SHP77 (cell line): Measurements from ENCODE around the gene RFLNA.
A peak's percentile ranks its signal among the peaks of the same experiment; 100 is the strongest.
"Not testable (repeated sequence)": the region's sequence is repeated elsewhere in the genome, so short reads cannot be mapped to it uniquely, and the experiment has no call there.

Experiments
- DNase-seq, 2 experiments: peaks; one replicate each; lab custom pipeline; 2025; lab: John Stamatoyannopoulos, UW

RFLNA gene

DNA sequence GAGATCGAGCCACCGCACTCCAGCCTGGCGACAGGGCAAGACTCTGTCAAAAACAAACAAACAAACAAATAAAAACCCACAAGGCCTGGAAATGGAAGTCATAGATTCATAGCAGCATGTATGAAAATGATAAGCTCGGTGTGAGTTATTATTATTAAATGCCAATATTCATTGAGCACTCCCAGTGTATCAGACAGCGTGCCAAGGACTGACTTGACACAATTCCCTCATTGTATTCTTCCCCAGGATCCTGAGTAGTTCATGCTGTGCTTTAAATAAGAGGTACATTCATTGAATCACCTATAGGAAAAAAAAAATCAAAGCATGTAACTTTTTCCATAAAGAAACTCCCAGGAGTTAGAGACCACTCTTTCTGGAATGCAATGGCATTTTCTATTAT lies 12.6 kb upstream of the RFLNA start:
- no peak for DNase-seq

DNA sequence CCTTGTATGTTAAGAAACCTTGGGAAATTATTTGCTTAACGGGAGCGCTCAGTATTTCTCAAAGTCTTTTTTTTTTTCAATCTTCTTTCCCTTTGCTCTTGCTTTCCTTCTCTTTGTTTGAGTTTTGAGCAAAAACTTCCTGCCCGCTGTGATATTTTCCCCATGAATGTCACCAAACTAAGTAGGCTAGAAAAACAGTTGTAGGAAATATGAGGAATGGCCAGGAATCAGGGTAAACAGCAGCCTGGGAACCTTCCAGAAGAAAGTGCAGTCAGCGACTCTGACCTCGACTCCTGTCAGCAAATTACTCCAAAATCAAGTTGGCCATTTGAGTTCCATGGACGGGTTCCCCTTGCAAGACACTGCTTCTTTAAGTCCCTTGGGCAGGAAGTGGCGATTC lies 11.6 kb upstream of the RFLNA start:
- DNase-seq, result no peak

DNA sequence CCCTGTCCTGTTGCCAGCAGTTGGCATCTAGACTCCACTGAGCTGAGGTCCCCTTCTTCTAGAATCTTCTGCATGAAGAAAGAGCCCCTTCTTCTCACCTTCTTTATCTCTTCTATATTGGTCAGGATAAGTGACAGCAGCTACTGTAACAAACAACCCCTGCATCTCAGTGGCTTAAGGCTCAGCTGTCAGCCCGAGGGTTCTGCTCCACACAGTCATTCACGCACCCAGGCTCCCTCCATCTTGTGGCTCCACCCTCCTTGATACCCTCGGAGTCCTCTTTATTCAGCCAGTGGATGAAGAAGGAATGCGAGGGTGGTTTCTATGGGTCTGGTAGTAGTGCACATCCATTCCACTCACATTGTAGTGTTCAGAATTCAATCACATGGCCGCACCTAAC lies 10.5 kb upstream of the RFLNA start:
- no peak for DNase-seq

DNA sequence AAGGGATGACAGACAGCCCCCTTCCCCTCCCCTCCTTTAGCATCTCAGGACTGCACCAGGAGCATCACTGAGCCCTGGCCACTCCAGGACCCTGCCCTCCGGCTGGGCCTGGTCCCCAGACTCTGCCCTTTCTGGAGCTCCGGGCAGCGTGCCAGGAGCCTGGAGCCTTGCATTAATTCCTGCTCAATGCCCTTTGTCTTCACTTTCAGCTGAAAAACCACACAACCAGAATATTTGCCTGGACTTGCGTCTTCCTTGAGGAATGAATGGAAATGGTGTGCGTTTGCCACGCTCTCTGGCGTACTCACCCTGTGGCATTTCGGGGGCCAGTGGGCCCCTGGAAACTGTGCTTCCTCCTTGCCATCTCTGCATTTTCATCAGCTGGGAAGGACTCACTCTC lies 8.5 kb upstream of the RFLNA start:
- DNase-seq, result peak in 1 of 2 experiments; percentile 37

DNA sequence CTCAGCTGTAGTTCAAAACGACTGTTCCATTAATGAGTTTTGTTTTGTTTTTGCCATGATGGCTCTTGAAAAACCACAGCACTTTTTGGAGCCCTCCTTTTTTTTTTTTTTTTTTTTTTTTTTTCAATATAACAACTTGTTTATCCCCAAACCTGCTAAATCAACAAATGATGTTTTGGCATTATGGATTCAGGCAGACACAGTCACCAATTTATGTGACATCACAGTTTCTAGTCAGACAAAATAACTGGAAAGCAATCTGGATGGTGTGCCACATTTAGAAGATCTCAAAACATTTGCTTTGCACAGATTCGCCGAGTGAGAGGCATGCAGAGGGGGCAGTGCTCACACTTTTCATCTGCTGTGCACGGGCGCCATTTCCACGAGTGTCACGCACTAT lies 7.9 kb upstream of the RFLNA start:
- DNase-seq, result no peak

DNA sequence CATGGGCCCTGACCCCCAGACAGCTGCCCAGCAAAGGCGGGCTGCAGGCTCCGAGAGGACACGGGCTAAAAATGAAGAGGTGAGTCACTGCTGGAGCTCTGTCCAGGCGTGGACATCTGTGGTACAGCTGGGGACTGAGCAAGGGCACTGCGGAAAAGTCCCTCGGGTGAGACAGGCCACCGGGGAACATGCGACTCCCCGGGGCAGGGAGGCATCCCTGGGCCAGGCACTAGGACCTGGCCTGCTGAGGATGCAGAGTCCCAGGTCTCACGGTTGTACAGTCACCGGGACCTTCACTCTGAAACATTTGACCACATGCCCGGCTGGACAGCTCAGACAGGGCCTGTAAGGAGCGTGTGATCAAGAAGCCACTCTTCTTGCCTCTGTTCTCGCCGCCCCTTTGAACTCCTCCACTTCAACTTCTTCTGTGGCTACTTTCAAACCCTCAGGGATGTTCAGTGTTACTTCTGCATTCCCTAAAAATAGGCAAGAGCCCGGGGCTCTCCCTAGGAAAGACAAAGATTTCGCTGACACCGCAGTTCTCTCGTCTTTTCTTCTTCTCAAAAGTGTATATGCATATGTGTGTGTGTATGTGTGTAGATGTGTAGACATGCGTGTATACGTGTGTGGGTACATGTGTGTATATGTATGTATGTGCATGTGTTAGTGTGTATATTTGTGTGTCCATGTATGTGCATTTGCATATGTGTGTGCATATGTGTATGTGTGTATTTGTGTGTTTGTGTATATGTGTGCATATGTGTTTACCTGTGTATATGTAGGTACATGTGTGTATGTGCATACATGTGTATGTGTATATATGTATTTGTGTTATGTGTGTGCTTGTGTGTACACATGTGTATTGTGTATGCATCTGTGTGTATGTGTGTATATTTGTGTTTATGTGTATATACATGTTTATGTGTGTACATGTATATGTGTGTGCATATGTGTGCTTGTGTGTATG lies 5.0 kb upstream of the RFLNA start:
- peak in 1 of 2 experiments; percentile 32 for DNase-seq

DNA sequence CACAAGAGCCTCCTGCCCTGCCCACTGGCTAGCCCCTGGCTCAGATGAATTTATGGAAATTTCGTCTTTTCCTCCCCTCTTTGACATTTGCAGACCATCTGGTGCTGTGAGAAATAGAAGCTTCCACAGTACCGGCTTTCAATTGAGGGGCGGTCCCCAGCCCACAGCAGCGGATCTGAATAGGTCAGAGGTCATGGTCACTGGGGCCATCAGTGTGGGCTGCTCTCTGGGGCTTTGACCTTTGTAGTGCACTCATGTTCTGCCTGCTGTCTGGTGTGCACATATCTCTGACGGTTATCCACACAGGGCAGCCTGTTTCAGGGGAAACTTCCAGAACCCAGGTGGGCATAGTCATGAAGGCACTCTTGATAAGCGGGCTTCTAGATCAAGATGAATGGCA lies 2.5 kb upstream of the RFLNA start:
- DNase-seq, result no peak

DNA sequence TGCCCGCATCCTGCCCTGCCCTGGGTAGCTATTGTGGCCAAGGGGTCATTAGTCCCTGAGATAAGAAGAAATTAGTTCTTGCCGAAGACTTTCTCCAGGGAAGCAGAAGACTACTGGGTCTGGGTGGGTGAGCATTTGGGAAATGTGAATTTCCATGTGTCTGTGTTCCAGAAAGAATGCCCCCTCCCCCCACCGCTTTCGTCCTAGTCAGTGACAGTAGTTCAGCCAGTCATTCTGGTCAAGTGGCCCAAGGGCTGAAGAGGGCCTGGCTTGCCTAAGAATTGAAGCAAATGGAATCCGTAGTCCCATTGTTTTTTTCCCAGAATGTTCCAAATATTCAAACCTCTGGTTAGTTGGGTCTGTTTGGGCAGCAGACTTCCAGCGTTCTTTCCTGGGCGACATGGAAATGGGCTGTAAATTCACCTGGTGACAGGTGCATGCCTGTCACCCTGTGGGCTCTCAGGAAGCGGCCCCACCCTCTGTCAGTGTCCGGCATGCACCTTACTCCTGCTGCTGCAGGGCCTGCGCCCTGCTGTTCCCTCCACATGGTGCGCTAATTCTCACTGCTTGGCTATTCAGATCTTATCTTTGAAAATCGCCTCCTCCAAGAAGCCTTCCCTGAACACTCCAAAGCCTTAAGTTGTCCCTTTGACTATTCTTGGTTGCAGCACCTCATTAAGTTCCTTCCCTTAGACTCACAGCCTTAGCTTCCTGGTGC lies 1.4 kb upstream of the RFLNA start:
- no peak for DNase-seq

DNA sequence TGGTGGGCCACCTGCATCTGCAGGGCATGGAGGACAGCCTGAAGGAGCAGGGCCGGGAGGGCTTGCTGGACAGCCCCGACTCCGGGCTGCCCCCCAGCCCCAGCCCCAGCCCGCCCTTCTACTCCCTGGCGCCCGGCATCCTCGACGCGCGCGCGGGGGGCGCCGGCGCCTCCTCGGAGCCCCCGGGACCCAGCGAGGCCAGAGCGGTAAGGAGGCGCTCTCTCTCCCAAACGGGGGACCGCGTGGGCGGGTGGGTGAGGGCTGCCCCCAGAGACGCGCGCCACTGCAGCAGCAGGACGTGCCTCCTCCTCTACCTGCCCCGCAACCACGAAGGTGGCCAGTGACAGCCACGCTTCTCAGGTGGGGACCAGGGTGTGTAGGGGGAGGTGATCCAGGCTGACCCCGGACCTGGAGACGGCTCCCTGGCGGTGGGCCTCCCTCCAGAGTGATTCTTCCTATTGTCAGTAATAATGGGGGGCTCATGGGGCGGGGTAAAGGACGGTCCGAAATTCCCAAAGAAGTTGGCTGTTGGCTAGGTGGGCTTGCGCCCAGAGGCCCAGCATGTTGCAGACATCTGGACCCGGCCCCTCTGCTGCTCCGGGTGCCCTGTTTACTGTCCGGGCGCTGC lies 652 bp downstream of the RFLNA start:
- no peak for DNase-seq

DNA sequence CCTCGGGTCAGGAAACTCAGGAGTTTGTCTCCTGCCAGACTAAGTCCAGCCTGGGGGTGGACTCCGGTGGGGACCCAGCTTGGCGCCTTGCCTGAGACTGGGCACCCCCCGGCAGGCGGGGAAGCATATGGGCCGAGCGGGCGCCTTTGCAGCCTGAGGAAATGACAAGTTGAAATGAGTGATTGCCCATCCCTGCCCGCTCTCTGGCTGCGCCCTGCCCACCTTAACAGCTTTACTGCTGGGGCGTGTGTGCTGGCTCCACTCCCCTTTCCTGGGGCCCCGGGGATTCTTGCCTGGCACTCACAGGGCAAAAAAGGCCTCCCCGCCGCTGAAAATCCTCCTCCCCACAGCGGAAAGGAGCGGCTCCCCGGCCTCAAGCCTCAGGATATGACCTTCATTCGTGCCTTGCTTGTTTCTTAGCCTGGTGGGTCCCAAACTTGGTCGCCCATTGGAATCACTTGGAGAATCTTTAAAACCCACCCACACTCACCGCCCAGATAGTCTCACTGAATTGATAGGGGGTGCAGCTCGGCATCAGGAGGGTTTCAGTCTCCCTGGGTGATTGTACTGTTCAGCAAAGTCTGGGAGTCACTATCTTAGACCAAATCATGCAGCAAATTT lies 1.5 kb downstream of the RFLNA start:
- no peak for DNase-seq

DNA sequence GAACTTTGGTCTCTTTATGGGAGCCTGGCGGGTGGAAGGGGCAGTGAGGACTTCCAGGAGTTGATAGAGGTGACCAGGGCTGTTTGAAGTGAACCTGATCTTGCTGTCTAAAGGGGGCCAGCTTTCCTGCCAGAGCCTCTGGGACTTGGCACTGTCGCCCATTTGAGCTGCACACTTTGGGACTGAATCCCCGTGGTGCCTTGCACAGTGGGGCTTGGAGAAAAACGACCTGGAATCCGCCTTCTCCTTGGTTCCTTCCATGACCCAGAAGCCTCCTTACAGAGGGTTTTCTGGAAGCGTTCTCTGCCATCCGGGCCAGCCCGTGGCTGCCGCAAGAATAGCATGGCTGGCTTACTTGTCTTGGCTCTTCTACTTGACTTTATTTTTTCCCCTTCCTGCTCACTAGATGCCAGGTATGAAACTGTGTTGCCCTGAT lies 2.0 kb downstream of the RFLNA start:
- DNase-seq, result no peak

DNA sequence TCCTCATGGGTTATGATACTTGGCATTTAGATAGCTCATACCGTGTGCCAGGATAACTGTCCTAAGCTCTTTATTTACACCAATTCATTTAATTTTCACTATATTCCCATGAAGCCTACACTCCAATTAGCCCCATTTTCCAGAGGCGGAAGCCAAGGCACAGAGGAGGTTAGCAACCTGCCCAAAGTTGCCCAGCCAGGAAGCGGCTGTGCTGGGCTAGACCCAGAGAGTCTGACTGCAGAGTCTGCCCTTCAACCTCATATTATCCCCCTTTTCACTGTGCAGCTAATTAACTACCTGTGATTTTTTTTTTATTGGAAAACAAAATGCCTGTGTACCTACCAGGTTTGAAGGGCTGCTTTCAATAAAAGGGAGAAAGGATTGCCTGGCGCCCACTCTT lies 2.5 kb downstream of the RFLNA start:
- DNase-seq, result no peak

DNA sequence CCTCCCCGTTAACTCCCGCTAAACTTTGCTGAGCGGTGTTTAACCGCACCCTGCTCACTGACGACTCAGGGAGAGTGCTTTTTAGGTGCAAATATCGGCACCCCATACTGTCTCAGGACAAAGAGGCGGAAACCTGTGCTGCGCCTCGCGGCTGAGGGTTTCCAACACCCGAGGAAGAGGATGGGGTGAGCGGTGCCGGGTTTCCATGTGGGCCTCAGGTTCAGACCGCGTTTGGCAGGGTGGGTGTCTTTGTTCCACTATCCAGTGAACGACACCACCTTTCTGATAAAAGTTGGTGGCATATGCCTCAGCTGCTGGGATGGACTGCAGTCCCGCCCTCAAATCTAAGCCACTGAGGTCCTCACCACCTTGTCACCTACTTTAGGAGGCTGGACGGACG lies 3.0 kb downstream of the RFLNA start:
- DNase-seq, result no peak

DNA sequence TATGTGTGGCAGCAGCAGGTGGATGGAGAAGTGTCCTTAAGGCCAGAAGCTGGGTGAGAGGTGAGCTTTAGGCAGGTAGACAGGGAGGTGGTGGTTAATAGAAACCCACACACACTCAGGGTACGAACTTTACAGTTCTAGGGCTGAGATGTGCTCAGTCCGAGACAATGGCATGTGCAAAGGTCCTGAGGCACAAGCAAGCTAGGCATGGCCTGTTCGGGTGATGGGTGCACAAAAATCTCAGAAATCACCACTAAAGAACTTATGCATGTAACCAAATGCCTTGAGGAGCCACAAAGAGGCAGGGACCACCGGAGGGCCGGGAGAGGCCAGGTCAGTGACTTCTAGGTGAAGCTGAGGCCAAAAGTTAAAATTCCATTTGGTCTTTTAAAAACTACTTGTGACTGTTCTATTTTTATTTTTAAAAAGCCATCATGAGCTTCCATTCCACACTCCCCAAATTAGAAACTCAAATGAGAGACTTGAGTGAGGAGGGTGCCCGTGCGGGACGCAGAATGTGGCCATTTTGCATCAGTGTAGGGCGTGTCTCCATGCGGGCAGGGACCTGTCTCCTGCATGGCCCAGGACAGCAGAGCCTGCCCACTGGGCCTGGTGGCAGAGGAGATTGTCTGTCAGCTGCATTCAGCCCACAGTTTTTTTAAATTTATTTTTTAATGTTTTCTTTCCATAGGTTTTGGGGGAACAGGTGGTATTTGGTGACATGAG lies 4.0 kb downstream of the RFLNA start:
- DNase-seq, result no peak

DNA sequence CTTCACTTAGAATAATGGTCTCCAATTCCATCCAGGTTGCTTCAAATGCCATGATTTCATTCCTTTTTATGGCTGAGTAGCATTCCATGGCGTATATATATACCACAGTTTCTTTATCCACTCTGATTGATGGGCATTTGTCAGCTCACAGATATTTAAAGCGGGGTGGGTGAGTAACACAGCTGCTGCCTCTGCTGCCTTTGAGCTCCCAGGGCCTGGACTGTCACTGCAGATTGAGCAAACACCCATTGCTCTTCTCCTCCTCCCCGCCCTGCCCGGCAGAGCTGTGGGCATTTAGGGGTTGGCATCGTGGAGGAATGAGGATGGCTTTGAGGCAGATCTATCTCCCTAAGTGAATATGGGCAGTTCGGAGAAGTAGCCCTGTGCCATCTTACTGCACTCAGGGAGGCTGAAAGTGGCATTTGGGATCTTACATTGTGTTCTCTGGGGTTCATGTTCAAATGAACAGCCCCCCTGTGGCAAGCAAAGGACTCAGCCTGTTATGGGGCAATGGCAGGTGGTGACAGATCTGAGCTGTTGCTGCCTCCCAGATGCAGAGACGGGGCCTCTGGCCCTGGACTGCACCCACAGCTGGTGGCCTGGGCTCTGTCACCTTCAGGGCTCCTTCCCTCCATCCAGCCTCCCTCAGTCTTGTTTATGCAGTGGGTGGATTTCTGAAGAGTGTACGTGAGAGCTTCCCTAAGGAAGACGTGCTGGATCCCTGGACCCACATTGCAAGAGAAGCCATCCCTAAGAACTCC lies 4.9 kb downstream of the RFLNA start:
- no peak for DNase-seq

DNA sequence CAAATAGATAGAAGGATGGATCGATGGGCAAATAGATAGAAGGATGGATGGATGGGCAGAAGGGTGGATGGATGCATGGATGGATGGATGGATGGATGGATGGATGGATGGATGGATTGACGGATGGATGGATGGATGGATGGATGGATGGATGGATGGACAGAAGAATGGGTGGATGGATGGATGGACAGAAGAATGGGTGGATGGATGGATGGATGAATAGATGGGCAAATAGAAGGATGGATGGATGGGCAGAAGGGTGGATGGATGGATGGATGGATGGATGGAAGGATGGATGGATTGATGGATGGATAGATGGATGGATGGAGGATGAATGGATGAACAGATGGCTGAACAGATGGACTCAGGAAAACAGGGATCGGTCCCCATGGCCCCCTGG lies 5.8 kb downstream of the RFLNA start:
- DNase-seq, result not testable (repeated sequence)

DNA sequence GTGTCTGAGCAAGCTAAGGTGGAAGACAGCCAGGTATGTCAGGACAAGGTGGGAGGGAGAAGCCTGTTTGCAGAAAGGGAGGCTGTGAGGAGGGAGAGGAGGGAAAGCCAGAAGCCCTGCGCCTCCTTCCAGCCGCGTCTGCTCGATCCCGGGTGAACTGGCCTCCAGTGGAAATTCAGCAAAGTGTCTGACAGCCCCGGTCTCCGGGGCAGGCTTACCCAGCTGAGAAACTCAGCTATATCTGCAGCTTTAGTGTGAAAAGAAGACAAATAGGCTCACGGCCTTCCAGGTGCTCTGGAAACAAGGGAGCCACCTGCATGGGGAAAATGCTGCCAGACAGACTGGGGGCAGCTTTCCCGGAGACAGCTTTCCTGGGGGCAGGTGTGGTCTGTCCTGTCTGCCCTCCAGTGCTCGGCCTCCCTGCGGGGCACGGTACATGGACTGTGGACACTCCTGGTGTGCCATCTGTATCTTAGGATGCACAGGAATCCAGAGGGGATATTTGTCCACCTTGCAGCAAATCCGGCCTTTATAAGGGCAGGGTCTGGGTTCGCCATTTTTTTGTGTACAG lies 6.3 kb downstream of the RFLNA start:
- no peak for DNase-seq

DNA sequence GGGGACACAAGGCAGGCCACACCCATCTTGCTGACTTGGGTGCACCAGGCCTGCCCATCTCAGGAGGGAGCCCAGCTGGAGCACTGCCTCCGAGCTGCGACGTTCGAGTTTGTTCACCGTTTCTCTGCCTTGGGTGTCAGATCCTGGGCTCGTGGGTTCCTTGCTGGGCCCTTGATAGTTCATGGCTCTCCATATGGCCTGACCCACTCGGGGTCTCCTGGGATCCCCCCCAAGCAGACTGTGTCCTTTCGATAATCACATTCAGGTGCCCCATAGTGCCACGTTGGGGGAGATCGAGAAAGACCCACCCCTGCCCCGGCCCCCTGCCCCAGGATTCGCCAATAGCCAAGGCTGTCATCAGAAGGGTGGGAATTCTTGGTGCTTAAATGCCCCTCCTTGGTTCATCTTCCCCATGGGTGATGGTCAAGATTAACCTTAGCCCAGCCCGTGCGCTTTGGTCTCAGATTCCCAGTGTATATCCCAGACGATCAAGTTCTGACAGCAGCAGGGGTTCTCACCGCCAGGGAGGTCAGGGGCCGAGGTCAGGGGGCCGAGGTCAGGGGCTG lies 7.4 kb downstream of the RFLNA start:
- DNase-seq, result no peak

DNA sequence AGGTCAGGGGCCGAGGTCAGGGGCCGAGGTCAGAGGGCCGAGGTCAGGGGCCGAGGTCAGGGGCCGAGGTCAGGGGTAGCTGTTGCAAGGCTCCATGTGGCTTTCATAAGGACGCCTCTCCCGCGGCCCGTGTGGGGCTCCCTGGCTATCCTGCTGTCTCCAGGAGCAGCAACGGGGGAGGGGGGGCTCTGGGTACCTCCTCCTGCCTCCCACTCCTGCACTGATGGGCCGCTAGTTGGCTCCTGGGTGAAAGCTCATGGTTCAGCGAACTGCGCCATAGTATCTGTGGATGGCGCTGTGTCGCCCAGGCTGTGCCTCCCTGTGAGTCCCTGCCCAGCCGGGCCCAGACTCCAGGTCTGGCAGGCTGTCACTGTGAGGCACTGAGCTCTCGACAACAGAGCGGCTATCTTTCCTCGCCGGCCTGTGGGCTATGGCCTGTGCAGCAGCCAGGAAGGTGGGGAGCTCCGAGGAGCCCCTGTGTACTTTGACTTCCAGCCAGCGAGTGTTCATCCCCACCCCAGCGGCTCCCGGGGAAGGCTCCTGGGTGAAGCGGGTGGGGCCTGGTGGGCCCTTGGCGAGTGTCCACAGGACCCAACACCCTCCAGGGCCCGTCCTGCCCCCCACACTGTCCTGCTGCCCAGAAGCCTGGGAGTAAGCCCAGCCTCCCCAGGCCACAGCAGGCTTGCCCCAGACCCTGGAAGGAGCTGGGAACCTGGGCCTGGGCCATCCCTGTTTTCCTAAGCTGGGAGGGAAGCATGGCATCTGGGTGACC lies 8.1 kb downstream of the RFLNA start:
- no peak for DNase-seq
